GM12801 (cell line): ENCODE results near the gene PRKACB.

Experiments used
- TF ChIP-seq, protein P1 (sequence below): IDR thresholded peaks from one replicate; pipeline ENCODE4 v1.5.1; 2011; ENCODE audit warnings: control low read depth; ENCODE audit not compliant: insufficient read length; ENCODE audit errors: extremely low read depth

The PRKACB gene

DNA sequence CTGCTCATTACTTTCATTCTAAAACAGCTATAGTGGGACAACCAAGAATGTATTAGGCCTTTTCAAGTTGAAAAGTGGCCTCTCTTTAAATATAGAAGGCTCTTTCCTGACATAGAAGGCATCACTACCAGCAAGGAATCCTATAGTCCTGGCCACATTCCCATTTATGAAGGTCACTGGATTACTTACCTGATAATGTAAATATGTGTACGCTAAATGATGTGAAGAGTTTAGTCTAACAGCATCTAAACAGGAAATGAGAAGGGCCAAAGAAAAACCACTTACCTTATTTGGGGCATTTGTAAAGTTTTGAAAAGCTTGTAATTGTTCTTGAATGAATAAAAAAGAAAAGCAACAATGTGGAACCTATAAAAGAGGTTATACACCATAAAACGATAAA is 24.7 kb downstream of the PRKACB start:
- TF ChIP-seq, protein P1, sequence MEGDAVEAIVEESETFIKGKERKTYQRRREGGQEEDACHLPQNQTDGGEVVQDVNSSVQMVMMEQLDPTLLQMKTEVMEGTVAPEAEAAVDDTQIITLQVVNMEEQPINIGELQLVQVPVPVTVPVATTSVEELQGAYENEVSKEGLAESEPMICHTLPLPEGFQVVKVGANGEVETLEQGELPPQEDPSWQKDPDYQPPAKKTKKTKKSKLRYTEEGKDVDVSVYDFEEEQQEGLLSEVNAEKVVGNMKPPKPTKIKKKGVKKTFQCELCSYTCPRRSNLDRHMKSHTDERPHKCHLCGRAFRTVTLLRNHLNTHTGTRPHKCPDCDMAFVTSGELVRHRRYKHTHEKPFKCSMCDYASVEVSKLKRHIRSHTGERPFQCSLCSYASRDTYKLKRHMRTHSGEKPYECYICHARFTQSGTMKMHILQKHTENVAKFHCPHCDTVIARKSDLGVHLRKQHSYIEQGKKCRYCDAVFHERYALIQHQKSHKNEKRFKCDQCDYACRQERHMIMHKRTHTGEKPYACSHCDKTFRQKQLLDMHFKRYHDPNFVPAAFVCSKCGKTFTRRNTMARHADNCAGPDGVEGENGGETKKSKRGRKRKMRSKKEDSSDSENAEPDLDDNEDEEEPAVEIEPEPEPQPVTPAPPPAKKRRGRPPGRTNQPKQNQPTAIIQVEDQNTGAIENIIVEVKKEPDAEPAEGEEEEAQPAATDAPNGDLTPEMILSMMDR, result no peak

DNA sequence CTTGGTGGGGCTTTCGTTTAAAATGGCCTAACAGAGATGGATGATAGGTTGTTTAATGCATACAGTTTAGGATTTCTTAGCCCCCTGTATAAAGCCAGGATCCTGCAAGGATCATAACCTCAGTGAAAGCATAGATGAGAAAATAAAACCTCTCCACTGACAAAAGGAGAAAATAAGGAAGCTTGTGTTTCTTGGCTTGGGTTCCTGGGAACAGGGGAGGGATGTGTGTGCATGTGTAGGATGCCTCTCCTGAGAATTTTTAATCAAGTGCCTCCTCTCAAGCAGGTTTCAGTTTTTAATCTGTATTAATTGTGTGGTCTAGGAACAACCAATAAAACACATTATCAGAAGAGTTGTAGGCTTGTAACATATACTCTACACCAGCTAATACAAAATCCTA is 26.1 kb downstream of the PRKACB start:
- TF ChIP-seq, protein P1, result no peak

DNA sequence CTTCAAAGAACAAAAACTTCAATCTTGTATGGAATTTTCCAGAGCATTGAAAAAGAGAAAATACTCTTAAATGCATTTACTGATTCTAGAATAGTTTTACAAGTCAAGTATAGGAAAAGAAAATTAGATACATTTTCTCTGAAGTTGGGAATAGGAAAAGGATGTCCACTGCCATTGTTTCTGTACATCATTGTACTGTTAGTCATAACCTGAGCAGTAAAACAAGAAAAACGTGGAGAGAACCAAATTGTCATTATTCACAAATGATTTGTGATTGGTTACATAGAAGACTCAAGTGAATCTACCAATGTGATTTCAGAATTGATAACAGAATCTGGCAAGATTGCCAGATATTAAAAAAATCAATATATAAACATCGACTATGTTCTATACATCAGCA is 27.4 kb downstream of the PRKACB start:
- TF ChIP-seq, protein P1, result no peak

DNA sequence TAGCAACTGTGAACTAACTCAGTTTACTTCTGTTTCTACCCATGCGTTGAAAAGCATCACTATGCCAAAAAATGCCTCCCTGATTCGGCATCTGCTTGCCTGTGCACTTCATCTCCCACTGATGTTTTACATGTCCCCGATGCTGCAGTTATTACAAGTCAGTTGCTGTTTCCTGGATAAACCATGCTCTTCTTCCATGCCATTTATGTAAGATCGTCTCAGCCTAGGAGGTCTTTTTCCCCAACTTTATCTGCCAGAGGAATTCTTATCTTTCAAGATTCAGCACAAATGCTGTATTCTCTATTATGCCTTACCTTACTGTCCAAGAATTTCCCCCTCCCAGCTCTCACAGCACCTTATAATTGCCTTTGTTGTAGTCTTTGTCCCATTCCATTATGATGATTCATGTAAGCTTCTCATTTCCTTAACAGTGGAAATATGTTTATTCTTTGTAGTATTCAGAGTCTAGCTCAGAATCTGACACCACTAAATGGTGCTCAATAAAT is 30.0 kb downstream of the PRKACB start:
- TF ChIP-seq, protein P1, result no peak

DNA sequence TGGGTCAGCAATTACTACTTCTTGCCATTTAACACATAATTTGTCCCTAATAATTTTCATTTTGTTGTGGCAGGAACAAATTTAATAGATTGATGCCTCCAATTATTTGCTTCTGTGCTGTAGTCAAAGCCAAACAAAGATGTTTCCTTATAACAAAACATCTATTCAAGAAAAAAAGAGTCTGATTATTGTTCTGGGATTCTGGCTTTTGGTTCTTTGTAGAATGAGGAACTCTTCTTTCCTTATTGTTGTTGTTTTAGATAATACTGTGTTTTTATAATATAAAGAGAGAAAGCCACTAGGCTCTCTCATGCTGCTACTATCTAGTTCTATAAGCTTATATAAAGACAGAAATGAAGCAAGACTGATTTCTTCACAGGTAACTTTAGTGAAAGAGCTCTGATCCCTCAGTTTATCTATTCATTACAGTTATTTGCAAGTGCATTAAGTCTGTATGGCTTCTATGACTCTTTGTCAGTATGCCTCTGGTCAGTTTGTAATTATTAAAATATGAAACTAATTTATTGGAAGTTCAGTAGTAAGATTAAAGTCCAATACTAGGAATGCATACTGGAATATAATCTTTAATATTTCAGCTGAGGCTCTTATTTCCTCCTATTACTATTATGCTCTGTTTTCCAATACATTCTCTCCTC is 37.4 kb downstream of the PRKACB start:
- TF ChIP-seq, protein P1, result no peak

DNA sequence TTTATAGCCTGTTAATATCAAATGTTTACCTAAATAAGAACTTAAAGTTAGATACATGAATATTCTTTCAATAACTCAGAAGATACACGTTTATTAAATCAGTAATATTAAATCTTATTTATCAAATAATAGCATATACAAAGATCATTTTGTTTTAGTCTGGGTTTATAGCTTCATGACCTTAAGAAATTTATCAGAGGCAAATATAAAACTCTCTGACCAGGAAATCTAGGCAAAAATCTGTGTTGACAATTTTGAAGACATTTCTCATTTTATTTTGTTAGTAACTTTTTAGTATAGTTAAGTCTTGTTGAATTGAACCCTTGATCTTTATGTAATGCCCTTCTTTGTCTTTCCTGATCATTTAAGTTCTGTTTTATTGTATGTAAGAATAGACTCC is 46.4 kb downstream of the PRKACB start:
- TF ChIP-seq, protein P1, result no peak

DNA sequence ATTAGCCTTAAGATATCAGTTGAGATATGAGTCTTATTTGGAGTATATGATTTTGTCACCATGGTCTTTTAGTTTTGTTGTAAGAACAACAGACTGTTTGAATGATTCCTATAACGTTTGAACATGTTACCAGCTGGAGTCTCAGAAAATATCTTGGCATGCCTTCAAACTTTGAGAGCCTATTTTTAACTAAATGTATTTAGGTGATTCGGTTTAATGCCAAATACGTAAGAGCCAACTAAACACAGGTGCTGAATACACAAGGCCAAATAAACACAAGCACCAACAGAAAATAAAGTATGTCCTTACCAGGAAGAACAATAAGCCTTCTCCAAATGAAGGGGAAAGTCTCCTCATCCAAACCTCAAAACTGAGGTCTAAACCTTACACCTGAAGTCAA is 48.6 kb downstream of the PRKACB start:
- TF ChIP-seq, protein P1, result no peak
